SK-N-SH (cell line): ENCODE measurements around the gene TERB2.
"Not testable (repeated sequence)": the region's sequence is repeated elsewhere in the genome, so short reads cannot be mapped to it uniquely, and the experiment has no call there.

Experiments
- EZH2phosphoT487 ChIP-seq: fragments of 200-600 bp; sonication (generic); IDR thresholded peaks from 2 replicates; pipeline ENCODE4 v1.6.1; 2017; ENCODE audit warnings: low read depth, mixed run types, mild to moderate bottlenecking, antibody characterized with exemption, moderate library complexity, borderline replicate concordance
- FOSL2 ChIP-seq: IDR thresholded peaks from 2 replicates; pipeline ENCODE4 v1.4.0; 2012; ENCODE audit warnings: low read depth, mild to moderate bottlenecking, moderate library complexity, borderline replicate concordance
- GABPA ChIP-seq: IDR thresholded peaks from 2 replicates; pipeline ENCODE4 v1.4.0; 2012; ENCODE audit warnings: low read depth, mild to moderate bottlenecking
- JUND ChIP-seq: IDR thresholded peaks from 2 replicates; pipeline ENCODE4 v1.4.0; 2012
- NFIC ChIP-seq: IDR thresholded peaks from 2 replicates; pipeline ENCODE4 v1.4.0; 2012; ENCODE audit warnings: borderline replicate concordance
- POLR2AphosphoS5 ChIP-seq: IDR thresholded peaks from 2 replicates; pipeline ENCODE4 v1.6.1; 2012; ENCODE audit warnings: low read depth, low read length
- USF1 ChIP-seq: IDR thresholded peaks from 2 replicates; pipeline ENCODE4 v1.4.0; 2012; ENCODE audit warnings: low read depth, borderline replicate concordance
- YY1 ChIP-seq: IDR thresholded peaks from 2 replicates; pipeline ENCODE4 v1.4.0; 2012; ENCODE audit warnings: low read depth, mild to moderate bottlenecking
- TF ChIP-seq, protein P1 (sequence below): fragments of 200-600 bp; sonication (generic); IDR thresholded peaks from 2 replicates; pipeline ENCODE4 v1.6.1; 2017; ENCODE audit warnings: antibody characterized with exemption, mild to moderate bottlenecking, moderate library complexity
- TF ChIP-seq, protein P2 (sequence below): IDR thresholded peaks from 2 replicates; pipeline ENCODE4; 2012
- TF ChIP-seq, protein P3 (sequence below): IDR thresholded peaks from 2 replicates; pipeline ENCODE4 v1.6.1; 2012; ENCODE audit warnings: mild to moderate bottlenecking, low read depth, low read length, moderate library complexity

DNA sequence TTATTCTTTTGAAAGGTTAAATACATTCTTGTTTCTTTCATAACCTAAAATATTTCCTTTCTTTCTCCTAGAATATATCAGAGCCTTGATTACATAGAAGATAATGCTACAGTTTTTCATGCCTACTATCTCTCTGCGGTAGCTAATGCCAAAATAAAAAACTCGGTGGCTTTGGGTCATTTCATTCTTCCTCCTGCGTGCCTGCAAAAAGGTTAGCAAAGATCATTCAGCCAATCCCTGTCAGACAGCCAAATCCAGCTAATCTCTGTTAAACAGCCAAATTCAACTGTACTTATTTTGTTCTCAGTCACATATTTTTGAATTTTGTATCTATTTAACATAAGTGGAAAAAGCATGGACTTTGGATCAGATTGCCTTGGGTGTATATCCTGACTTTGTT lies 1.8 kb downstream of the TERB2 start:
- not testable (repeated sequence) for TF ChIP-seq GABPA, POLR2AphosphoS5, EZH2phosphoT487, YY1, USF1, JUND, FOSL2, NFIC
- TF ChIP-seq, protein P1, sequence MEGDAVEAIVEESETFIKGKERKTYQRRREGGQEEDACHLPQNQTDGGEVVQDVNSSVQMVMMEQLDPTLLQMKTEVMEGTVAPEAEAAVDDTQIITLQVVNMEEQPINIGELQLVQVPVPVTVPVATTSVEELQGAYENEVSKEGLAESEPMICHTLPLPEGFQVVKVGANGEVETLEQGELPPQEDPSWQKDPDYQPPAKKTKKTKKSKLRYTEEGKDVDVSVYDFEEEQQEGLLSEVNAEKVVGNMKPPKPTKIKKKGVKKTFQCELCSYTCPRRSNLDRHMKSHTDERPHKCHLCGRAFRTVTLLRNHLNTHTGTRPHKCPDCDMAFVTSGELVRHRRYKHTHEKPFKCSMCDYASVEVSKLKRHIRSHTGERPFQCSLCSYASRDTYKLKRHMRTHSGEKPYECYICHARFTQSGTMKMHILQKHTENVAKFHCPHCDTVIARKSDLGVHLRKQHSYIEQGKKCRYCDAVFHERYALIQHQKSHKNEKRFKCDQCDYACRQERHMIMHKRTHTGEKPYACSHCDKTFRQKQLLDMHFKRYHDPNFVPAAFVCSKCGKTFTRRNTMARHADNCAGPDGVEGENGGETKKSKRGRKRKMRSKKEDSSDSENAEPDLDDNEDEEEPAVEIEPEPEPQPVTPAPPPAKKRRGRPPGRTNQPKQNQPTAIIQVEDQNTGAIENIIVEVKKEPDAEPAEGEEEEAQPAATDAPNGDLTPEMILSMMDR = not testable (repeated sequence)
- TF ChIP-seq, protein P2, sequence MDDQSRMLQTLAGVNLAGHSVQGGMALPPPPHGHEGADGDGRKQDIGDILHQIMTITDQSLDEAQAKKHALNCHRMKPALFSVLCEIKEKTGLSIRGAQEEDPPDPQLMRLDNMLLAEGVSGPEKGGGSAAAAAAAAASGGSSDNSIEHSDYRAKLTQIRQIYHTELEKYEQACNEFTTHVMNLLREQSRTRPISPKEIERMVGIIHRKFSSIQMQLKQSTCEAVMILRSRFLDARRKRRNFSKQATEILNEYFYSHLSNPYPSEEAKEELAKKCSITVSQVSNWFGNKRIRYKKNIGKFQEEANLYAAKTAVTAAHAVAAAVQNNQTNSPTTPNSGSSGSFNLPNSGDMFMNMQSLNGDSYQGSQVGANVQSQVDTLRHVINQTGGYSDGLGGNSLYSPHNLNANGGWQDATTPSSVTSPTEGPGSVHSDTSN = not testable (repeated sequence)
- TF ChIP-seq, protein P3, sequence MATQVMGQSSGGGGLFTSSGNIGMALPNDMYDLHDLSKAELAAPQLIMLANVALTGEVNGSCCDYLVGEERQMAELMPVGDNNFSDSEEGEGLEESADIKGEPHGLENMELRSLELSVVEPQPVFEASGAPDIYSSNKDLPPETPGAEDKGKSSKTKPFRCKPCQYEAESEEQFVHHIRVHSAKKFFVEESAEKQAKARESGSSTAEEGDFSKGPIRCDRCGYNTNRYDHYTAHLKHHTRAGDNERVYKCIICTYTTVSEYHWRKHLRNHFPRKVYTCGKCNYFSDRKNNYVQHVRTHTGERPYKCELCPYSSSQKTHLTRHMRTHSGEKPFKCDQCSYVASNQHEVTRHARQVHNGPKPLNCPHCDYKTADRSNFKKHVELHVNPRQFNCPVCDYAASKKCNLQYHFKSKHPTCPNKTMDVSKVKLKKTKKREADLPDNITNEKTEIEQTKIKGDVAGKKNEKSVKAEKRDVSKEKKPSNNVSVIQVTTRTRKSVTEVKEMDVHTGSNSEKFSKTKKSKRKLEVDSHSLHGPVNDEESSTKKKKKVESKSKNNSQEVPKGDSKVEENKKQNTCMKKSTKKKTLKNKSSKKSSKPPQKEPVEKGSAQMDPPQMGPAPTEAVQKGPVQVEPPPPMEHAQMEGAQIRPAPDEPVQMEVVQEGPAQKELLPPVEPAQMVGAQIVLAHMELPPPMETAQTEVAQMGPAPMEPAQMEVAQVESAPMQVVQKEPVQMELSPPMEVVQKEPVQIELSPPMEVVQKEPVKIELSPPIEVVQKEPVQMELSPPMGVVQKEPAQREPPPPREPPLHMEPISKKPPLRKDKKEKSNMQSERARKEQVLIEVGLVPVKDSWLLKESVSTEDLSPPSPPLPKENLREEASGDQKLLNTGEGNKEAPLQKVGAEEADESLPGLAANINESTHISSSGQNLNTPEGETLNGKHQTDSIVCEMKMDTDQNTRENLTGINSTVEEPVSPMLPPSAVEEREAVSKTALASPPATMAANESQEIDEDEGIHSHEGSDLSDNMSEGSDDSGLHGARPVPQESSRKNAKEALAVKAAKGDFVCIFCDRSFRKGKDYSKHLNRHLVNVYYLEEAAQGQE = not testable (repeated sequence)
